ENCODE results near the gene DDX41. TPM values are rescaled to one million over a fixed set of nuclear protein-coding genes. Genes with fewer than 3 reads are reported as not detected.
"Not testable (repeated sequence)": the region's sequence is repeated elsewhere in the genome, so short reads cannot be mapped to it uniquely, and the experiment has no call there.

Gene DDX41
- total RNA-seq, 1 experiment from 2014 or later = 136 TPM

DNA sequence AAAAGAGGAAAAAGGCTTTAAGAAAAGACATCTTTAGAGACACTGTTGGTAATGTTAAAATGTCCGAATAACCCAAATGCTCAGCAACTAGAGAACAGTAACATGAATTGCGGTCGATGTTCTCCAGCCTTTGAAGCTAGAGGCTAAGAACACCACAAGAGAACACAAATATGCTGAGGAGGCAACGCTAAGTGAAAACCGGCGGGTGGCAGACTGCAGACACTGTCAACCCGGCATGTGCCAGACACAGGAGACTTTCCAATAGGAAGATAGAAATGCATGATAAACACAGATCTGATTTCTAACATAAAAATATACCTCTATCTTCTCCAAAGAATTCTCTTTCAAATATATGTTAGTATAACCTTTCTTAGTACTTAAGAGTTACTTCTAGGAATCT is 18.4 kb upstream of the DDX41 start (continued):
- TF ChIP-seq, protein P1, sequence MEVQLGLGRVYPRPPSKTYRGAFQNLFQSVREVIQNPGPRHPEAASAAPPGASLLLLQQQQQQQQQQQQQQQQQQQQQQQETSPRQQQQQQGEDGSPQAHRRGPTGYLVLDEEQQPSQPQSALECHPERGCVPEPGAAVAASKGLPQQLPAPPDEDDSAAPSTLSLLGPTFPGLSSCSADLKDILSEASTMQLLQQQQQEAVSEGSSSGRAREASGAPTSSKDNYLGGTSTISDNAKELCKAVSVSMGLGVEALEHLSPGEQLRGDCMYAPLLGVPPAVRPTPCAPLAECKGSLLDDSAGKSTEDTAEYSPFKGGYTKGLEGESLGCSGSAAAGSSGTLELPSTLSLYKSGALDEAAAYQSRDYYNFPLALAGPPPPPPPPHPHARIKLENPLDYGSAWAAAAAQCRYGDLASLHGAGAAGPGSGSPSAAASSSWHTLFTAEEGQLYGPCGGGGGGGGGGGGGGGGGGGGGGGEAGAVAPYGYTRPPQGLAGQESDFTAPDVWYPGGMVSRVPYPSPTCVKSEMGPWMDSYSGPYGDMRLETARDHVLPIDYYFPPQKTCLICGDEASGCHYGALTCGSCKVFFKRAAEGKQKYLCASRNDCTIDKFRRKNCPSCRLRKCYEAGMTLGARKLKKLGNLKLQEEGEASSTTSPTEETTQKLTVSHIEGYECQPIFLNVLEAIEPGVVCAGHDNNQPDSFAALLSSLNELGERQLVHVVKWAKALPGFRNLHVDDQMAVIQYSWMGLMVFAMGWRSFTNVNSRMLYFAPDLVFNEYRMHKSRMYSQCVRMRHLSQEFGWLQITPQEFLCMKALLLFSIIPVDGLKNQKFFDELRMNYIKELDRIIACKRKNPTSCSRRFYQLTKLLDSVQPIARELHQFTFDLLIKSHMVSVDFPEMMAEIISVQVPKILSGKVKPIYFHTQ (CRISPR knock-in tag; IDR thresholded peaks at IDR 0.05) = no peak
- TF ChIP-seq JUN (CRISPR knock-in tag; IDR thresholded peaks at IDR 0.05) (no peak), TCF7 (CRISPR knock-in tag; IDR thresholded peaks at IDR 0.05; ENCODE audit: low read depth) (no peak)
- TF ChIP-seq, protein P2, sequence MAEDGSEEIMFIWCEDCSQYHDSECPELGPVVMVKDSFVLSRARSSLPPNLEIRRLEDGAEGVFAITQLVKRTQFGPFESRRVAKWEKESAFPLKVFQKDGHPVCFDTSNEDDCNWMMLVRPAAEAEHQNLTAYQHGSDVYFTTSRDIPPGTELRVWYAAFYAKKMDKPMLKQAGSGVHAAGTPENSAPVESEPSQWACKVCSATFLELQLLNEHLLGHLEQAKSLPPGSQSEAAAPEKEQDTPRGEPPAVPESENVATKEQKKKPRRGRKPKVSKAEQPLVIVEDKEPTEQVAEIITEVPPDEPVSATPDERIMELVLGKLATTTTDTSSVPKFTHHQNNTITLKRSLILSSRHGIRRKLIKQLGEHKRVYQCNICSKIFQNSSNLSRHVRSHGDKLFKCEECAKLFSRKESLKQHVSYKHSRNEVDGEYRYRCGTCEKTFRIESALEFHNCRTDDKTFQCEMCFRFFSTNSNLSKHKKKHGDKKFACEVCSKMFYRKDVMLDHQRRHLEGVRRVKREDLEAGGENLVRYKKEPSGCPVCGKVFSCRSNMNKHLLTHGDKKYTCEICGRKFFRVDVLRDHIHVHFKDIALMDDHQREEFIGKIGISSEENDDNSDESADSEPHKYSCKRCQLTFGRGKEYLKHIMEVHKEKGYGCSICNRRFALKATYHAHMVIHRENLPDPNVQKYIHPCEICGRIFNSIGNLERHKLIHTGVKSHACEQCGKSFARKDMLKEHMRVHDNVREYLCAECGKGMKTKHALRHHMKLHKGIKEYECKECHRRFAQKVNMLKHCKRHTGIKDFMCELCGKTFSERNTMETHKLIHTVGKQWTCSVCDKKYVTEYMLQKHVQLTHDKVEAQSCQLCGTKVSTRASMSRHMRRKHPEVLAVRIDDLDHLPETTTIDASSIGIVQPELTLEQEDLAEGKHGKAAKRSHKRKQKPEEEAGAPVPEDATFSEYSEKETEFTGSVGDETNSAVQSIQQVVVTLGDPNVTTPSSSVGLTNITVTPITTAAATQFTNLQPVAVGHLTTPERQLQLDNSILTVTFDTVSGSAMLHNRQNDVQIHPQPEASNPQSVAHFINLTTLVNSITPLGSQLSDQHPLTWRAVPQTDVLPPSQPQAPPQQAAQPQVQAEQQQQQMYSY (CRISPR knock-in tag; IDR thresholded peaks at IDR 0.05) = no peak

DNA sequence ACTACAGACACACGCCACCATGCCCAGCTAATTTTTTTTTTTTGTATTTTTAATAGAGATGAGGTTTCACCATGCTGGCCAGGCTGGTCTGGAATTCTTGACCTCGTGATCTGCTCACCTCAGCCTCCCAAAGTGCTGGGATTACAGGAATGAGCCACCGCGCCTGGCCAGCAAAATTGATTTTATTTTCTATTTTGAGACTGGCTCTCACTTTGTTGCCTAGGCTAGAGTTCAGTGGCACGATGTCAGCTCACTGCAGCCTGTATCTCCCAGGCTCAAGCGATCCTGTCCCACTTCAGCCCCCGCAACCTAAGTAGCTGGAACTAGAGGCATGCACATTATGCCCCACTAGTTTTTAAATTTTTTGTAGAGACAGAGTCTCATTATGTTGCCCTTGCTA is 17.7 kb upstream of the DDX41 start:
- H3K9me3 Mint-ChIP-seq, H3K27ac Mint-ChIP-seq: not testable (repeated sequence)

DNA sequence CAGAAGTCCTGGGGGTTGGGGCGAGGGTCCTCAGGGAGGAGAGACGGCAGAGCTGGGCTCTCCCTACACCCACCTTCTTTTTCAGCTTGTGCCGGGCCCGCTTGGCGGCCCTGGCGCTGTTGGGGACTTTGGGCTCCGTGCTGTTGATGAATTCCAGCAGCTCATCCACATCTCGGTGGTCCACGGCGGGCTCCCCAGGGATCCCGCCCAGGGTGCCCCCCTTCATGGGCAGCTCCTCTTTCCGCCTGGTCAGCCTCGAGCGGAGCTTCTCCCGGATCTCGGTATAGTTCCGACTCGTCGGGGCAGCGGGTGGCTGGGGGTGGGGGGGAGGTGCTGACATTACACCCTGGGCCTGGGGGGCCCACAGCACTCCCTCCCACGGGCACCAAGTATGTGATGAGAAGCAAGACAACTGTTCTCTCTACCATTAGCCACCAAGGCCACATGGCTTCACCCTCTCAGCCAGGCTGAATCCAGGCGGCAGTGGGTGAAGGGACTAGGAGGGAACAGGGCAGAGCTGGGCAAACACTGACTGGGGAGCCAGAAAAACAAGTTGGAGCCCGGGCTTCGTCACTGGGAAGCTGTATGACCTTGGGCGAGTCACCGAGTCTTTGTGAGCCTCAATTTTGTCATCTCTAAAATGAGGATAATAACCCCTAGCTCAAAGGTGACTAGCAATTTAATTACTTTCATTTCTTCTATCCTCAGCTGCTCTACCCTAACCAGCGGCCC is 14.6 kb upstream of the DDX41 start:
- no peak overlapping the region for H3K4me3 Mint-ChIP-seq
- CTCF ChIA-PET = interaction anchor here (0.6 to 1.3 kb wide), 2 partner anchors 30 to 70 kb away, joined by 3 to 5 read pairs; no protein-coding TSS in a partner anchor
- POLR2A ChIA-PET = no interaction called here
- no peaks in the 10 kb centered on the region for H3K9me3 Mint-ChIP-seq
- H3K36me3 Mint-ChIP-seq = peaks cover 28% of the 10 kb centered on the region
- DNase-seq (ENCODE audit: low spot score) (no peak), ATAC-seq (no peak)
- TF ChIP-seq, protein P3, sequence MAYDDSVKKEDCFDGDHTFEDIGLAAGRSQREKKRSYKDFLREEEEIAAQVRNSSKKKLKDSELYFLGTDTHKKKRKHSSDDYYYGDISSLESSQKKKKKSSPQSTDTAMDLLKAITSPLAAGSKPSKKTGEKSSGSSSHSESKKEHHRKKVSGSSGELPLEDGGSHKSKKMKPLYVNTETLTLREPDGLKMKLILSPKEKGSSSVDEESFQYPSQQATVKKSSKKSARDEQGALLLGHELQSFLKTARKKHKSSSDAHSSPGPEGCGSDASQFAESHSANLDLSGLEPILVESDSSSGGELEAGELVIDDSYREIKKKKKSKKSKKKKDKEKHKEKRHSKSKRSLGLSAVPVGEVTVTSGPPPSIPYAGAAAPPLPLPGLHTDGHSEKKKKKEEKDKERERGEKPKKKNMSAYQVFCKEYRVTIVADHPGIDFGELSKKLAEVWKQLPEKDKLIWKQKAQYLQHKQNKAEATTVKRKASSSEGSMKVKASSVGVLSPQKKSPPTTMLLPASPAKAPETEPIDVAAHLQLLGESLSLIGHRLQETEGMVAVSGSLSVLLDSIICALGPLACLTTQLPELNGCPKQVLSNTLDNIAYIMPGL (CRISPR knock-in tag; IDR thresholded peaks at IDR 0.05) = no peak
- TF ChIP-seq, protein P4, sequence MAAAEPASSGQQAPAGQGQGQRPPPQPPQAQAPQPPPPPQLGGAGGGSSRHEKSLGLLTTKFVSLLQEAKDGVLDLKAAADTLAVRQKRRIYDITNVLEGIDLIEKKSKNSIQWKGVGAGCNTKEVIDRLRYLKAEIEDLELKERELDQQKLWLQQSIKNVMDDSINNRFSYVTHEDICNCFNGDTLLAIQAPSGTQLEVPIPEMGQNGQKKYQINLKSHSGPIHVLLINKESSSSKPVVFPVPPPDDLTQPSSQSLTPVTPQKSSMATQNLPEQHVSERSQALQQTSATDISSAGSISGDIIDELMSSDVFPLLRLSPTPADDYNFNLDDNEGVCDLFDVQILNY (CRISPR knock-in tag; IDR thresholded peaks at IDR 0.05) = no peak
- no peak for TF ChIP-seq ZNF317 (CRISPR knock-in tag; IDR thresholded peaks at IDR 0.05; ENCODE audit: borderline replicate concordance, low read depth)
- no peak overlapping the region for H3K27ac Mint-ChIP-seq
- H3K27me3 Mint-ChIP-seq (ENCODE audit: low read depth) = no peaks in the 10 kb centered on the region
- H3K4me1 Mint-ChIP-seq = no peaks in the 10 kb centered on the region

More for the DNA sequence above, 17.7 kb upstream of the DDX41 start:
- POLR2A ChIA-PET; DNase-seq (ENCODE audit: low spot score); H3K4me1 Mint-ChIP-seq; H3K4me3 Mint-ChIP-seq; H3K27me3 Mint-ChIP-seq (ENCODE audit: low read depth); ATAC-seq: not testable (repeated sequence)
- CTCF ChIA-PET = interaction anchor here (1.8 kb wide), 1 partner anchor 34 kb away, joined by 8 read pairs; no protein-coding TSS in a partner anchor
- peaks cover 44% of the 10 kb centered on the region for H3K36me3 Mint-ChIP-seq

DNA sequence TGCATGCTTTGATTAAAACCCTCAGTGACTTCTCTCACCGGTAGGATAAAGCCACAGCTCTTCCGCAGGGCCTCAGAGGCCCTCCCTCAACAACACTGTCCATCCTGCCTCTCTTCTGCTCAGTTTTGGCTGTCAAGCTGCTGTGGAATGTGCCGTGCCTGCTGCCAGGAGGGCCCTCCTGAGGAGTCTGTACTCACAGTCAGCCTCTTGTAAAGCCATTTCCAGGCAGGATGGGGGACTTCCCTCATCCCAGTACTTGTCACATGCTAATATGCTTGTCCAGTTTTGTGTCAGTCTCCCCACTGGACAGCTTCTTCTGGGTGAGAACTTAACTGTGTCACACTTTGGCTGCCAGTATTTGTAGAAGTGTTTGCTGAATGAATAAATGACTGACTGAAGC is 13.9 kb upstream of the DDX41 start:
- TF ChIP-seq, protein P5, sequence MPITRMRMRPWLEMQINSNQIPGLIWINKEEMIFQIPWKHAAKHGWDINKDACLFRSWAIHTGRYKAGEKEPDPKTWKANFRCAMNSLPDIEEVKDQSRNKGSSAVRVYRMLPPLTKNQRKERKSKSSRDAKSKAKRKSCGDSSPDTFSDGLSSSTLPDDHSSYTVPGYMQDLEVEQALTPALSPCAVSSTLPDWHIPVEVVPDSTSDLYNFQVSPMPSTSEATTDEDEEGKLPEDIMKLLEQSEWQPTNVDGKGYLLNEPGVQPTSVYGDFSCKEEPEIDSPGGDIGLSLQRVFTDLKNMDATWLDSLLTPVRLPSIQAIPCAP (CRISPR knock-in tag; IDR thresholded peaks at IDR 0.05) = no peak
- TF ChIP-seq SOX15 (CRISPR knock-in tag; IDR thresholded peaks at IDR 0.05) = no peak
- Mint-ChIP-seq H3K4me3 (no peak overlapping the region), H3K27ac (no peak overlapping the region), H3K9me3 (no peaks in the 10 kb centered on the region), H3K4me1 (no peaks in the 10 kb centered on the region), H3K36me3 (peaks cover 29% of the 10 kb centered on the region), H3K27me3 (ENCODE audit: low read depth) (no peaks in the 10 kb centered on the region)
- POLR2A ChIA-PET = no interaction called here
- CTCF ChIA-PET = interaction anchor here (0.6 to 1.3 kb wide), 2 partner anchors 22 to 71 kb away, joined by 3 to 4 read pairs; partner anchors contain the start of gene DOK3
- ATAC-seq (no peak), DNase-seq (ENCODE audit: low spot score) (no peak)

All from WTC11 (cell line).